PC-3 (cell line): ENCODE results near the gene TENM4. TPM values are rescaled to one million over a fixed set of nuclear protein-coding genes. Genes with fewer than 3 reads are reported as not detected.

Source experiments
- ATAC-seq: fragments of 200-7000 bp; cut with Tn5 transposase; 2 replicates; pipeline ENCODE4 v1.9.1; 2020; ENCODE audit warnings: mild to moderate bottlenecking, moderate library complexity
- BruUV-seq: library from RNA; stranded (reverse); fragments of 400-500 nt; replicated peaks from 2 replicates; lab custom pipeline; 2021; lab: Mats Ljungman, UMichigan
- CTCF ChIA-PET: fragments of 300-600 bp; sonication (Branson Sonifier 250); formaldehyde crosslinking; loops from one replicate; lab custom pipeline; 2022; ENCODE audit warnings: antibody characterized with exemption; lab: Charles Lee
- POLR2A ChIA-PET: fragments of 300-600 bp; sonication (Branson Sonifier 250); formaldehyde crosslinking; loops from one replicate; lab custom pipeline; 2022; ENCODE audit warnings: antibody characterized with exemption; ENCODE audit not compliant: unreplicated experiment; lab: Charles Lee
- DNase-seq: peaks from one replicate; pipeline ENCODE4 v3.0.0-alpha.2; 2015
- H2AFZ ChIP-seq: fragments of 300-600 bp; sonication (generic); 2 replicates; pipeline ENCODE4 v1.6.0; 2016; ENCODE audit warnings: antibody characterized with exemption, low read length
- H3F3A ChIP-seq: fragments of 300-600 bp; sonication (generic); one replicate; pipeline ENCODE4 v1.6.0; 2017; ENCODE audit warnings: antibody characterized with exemption, low read length, control low read depth, mild to moderate bottlenecking; ENCODE audit not compliant: unreplicated experiment
- H3K27ac ChIP-seq: fragments of 300-600 bp; sonication (generic); 2 replicates; pipeline ENCODE4 v1.5.1; 2016; ENCODE audit warnings: mild to moderate bottlenecking, low read length
- H3K27me3 ChIP-seq: fragments of 300-600 bp; sonication (generic); 2 replicates; pipeline ENCODE4 v1.6.1; 2016; ENCODE audit warnings: low read length, mixed read lengths
- H3K36me3 ChIP-seq: fragments of 300-600 bp; sonication (generic); 2 replicates; pipeline ENCODE4 v1.6.1; 2016; ENCODE audit warnings: low read depth, mixed run types, low read length, mixed read lengths
- H3K4me1 ChIP-seq: fragments of 300-600 bp; sonication (generic); 2 replicates; pipeline ENCODE4 v1.5.1; 2016; ENCODE audit warnings: low read length; ENCODE audit not compliant: insufficient read depth
- H3K4me2 ChIP-seq: fragments of 300-600 bp; sonication (generic); 2 replicates; pipeline ENCODE4 v1.6.0; 2016; ENCODE audit warnings: low read length
- H3K4me3 ChIP-seq: fragments of 300-600 bp; sonication (generic); 2 replicates; pipeline ENCODE4 v1.5.1; 2016; ENCODE audit warnings: mild to moderate bottlenecking, low read length, mixed read lengths
- H3K79me2 ChIP-seq: fragments of 300-600 bp; sonication (generic); 2 replicates; pipeline ENCODE4 v1.6.1; 2017; ENCODE audit warnings: low read length, mixed read lengths
- H3K9ac ChIP-seq: fragments of 300-600 bp; sonication (generic); 2 replicates; pipeline ENCODE4 v1.6.0; 2016; ENCODE audit warnings: mild to moderate bottlenecking, low read length
- H3K9me2 ChIP-seq: fragments of 300-600 bp; sonication (generic); replicated peaks from 2 replicates; pipeline ENCODE4 v1.6.1; 2016; ENCODE audit warnings: mixed run types, low read length, mixed read lengths
- H3K9me3 ChIP-seq: fragments of 300-600 bp; sonication (generic); 2 replicates; pipeline ENCODE4 v1.6.1; 2016; ENCODE audit warnings: low read length, mixed read lengths
- H4K20me1 ChIP-seq: fragments of 300-600 bp; sonication (generic); 2 replicates; pipeline ENCODE4 v1.6.1; 2016; ENCODE audit warnings: low read length, mixed read lengths
- CTCF ChIP-seq: fragments of 300-600 bp; sonication (generic); conservative IDR thresholded peaks from 2 replicates; pipeline ENCODE4 v1.5.1; 2017; ENCODE audit warnings: antibody characterized with exemption, low read depth, mild to moderate bottlenecking, low read length
- EZH2 ChIP-seq: fragments of 300-600 bp; sonication (generic); IDR thresholded peaks from one replicate; pipeline ENCODE4 v1.6.1; 2017; ENCODE audit warnings: antibody characterized with exemption, mild to moderate bottlenecking, low read length; ENCODE audit not compliant: unreplicated experiment
- EZH2phosphoT487 ChIP-seq: fragments of 300-600 bp; sonication (generic); IDR thresholded peaks from 2 replicates; pipeline ENCODE4 v1.6.1; 2018; ENCODE audit warnings: mild to moderate bottlenecking, antibody characterized with exemption, low read length, borderline replicate concordance
- intact Hi-C: fragments of 100-400 bp; cut with micrococcal nuclease; formaldehyde crosslinking; loops from 2 replicates; pipeline ENCODE4 v1.9.0; 2023
- total RNA-seq: library from RNA; depleted of rRNA; stranded (reverse); fragments of >200 nt; gene quantifications from 2 replicates; pipeline ENCODE4 v1.2.3, GENCODE V29; 2014

The TENM4 gene
- total RNA-seq, 1 experiment from 2014 or later, result 19.7 TPM

DNA sequence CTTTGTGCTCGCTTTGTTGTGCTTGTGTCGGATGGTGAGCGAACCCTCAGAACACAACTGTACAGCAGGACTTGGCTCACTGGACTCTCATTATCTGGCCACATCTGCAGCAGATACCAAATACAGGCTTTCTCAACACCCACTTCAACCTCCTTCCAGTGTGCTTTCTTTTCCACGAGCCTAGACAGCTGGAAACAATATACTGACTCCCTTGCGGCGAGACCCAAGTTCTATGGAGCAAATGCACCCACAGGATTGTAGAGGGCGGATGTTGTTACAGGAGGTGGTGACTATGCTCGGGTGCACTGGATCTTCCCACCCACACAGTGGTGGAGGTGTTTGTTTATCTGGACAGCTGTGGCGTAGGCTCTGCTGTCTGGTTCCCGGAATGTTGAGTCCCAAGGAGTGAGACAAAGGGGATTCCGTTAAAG, 204.3 kb downstream of the TENM4 start:
- Histone ChIP-seq H3K36me3 (no peaks in the 10 kb centered on the region), H3K9me3 (no peaks in the 10 kb centered on the region), H3K9me2 (no peaks in the 10 kb centered on the region), H3K9ac (no peak overlapping the region), H4K20me1 (no peaks in the 10 kb centered on the region), H3K4me2 (no peak overlapping the region), H2AFZ (no peak overlapping the region), H3K27ac (no peak overlapping the region), H3K4me1 (no peaks in the 10 kb centered on the region), H3K4me3 (no peak overlapping the region), H3K27me3 (peaks cover 22% of the 10 kb centered on the region; the same call in 1 of the 2 replicates), H3K79me2 (no peaks in the 10 kb centered on the region), H3F3A (no peaks in the 10 kb centered on the region)
- DNase-seq, result no peak
- intact Hi-C loops, result no loop called here
- no TSS peak for BruUV-seq
- POLR2A ChIA-PET, result no interaction called here
- ATAC-seq, result no peak
- TF ChIP-seq CTCF, result no peak
- no peak for TF ChIP-seq EZH2phosphoT487
- no peak for TF ChIP-seq EZH2
- CTCF ChIA-PET, result no interaction called here

- Histone ChIP-seq H3K9ac (no peak overlapping the region), H2AFZ (no peak overlapping the region), H4K20me1 (no peaks in the 10 kb centered on the region), H3K27me3 (peaks cover 23% of the 10 kb centered on the region; the same call in 1 of the 2 replicates), H3K4me2 (no peak overlapping the region), H3K4me1 (no peaks in the 10 kb centered on the region), H3K27ac (no peak overlapping the region), H3K9me3 (no peaks in the 10 kb centered on the region), H3K79me2 (no peaks in the 10 kb centered on the region), H3F3A (no peaks in the 10 kb centered on the region), H3K9me2 (no peaks in the 10 kb centered on the region), H3K4me3 (no peak overlapping the region), H3K36me3 (no peaks in the 10 kb centered on the region)
- no peak for ATAC-seq
- no peak for DNase-seq
- intact Hi-C loops, result no loop called here
- CTCF ChIA-PET, result no interaction called here
- no peak for TF ChIP-seq CTCF
- no peak for TF ChIP-seq EZH2phosphoT487
- TF ChIP-seq EZH2, result no peak
- no TSS peak for BruUV-seq
- POLR2A ChIA-PET, result no interaction called here
Measured at GRCh38 chr11:79235696-79236095, 205.1 kb downstream of the TENM4 start.

- no peak for DNase-seq
Measured at GRCh38 chr11:79232346-79232745, 208.5 kb downstream of the TENM4 start.

More at GRCh38 chr11:79232346-79232745, 208.5 kb downstream of the TENM4 start:
- H3K4me2 ChIP-seq, result no peak overlapping the region
- ChIA-PET CTCF (no interaction called here), POLR2A (no interaction called here)
- no peak for TF ChIP-seq CTCF
- no peak for TF ChIP-seq EZH2phosphoT487
- TF ChIP-seq EZH2, result no peak
- ATAC-seq, result no peak
- no peaks in the 10 kb centered on the region for H3K4me1 ChIP-seq
- BruUV-seq, result no TSS peak
- H2AFZ ChIP-seq, result no peak overlapping the region
- no peaks in the 10 kb centered on the region for H3K36me3 ChIP-seq
- no peak overlapping the region for H3K9ac ChIP-seq
- no peaks in the 10 kb centered on the region for H4K20me1 ChIP-seq
- H3K9me3 ChIP-seq, result no peaks in the 10 kb centered on the region
- H3K4me3 ChIP-seq, result no peak overlapping the region
- H3K79me2 ChIP-seq, result no peaks in the 10 kb centered on the region
- intact Hi-C loops, result no loop called here
- H3F3A ChIP-seq, result no peaks in the 10 kb centered on the region
- no peaks in the 10 kb centered on the region for H3K9me2 ChIP-seq
- no peak overlapping the region for H3K27ac ChIP-seq
- peaks cover 34% of the 10 kb centered on the region for H3K27me3 ChIP-seq
